ENCODE results near the gene THSD4. TPM values are rescaled to one million over a fixed set of nuclear protein-coding genes. Genes with fewer than 3 reads are reported as not detected.

Gene THSD4
- polyA plus RNA-seq, 2 of the 4 experiments (the other 2 are of a cell fraction): 15.8 to 40.7 TPM

DNA sequence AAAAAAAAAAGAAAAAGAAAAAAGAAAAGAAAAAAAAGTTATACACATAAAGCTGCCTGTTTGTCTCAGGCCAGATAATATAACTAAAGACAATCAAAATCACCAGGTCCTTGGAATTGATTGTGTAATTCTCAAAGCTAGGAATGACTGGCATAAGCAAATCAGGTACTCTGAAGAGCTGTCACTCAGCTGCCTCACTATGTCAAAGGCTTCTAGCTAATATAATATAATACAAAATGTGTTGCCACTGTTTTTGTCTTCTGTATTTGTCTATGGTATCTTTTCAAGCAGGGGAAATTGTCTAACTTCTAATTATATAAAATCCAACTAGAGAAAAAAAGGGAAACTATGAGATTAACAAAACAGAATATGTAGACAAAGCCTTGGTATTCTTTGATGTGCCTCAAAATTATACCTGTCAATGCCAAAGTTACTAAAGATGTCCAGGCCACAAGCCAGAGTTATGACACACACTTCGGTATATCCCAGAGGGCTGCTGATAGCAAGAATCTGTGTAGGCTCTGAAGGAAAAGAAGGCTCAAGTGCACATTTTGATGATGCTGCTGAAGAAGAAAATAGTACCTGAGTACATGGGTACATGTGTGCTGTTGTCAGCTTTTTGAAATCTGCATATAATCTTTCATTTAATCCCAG, 658.1 kb downstream of the THSD4 start:
- 77% methylated on average over 1 of the region's 1 CpG for WGBS (ENCODE audit: missing lambda C conversion rate)
- ChIA-PET CTCF (interaction anchor here (0.6 to 12.5 kb wide), 5 partner anchors 12 to 792 kb away, joined by 3 to 175 read pairs (median 3); no protein-coding TSS in a partner anchor), POLR2A (no interaction called here)
- Histone ChIP-seq H3K4me3 (no peak overlapping the region), H3K4me1 (peaks cover 6% of the 10 kb centered on the region; the same call in 2 of the 3 replicates), H3K4me2 (no peak overlapping the region), H3K27ac (no peak overlapping the region), H3K9me3 (no peaks in the 10 kb centered on the region)
- ATAC-seq: no peak
- DNase-seq (ENCODE audit: low read depth in 1 of 2, low spot score in 1 of 2): no peak
- TF ChIP-seq, protein P1, sequence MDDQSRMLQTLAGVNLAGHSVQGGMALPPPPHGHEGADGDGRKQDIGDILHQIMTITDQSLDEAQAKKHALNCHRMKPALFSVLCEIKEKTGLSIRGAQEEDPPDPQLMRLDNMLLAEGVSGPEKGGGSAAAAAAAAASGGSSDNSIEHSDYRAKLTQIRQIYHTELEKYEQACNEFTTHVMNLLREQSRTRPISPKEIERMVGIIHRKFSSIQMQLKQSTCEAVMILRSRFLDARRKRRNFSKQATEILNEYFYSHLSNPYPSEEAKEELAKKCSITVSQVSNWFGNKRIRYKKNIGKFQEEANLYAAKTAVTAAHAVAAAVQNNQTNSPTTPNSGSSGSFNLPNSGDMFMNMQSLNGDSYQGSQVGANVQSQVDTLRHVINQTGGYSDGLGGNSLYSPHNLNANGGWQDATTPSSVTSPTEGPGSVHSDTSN (IDR thresholded peaks at IDR 0.05): no peak
- TF ChIP-seq HOXB5 (CRISPR knock-in tag; IDR thresholded peaks at IDR 0.05) (no peak), MAFK (IDR thresholded peaks at IDR 0.05; ENCODE audit: partially characterized antibody) (no peak), ZSCAN20 (CRISPR knock-in tag; IDR thresholded peaks at IDR 0.05) (no peak), CBX2 (IDR thresholded peaks at IDR 0.05; ENCODE audit: borderline replicate concordance, low read depth) (no peak), TP53 (CRISPR knock-in tag; IDR thresholded peaks at IDR 0.05) (no peak), POLR2A (IDR thresholded peaks at IDR 0.05; ENCODE audit: low read length) (no peak), ZFP36 (IDR thresholded peaks at IDR 0.05; ENCODE audit: borderline replicate concordance, partially characterized antibody) (no peak), PHF8 (IDR thresholded peaks at IDR 0.05; ENCODE audit: borderline replicate concordance, low read depth) (no peak)
- TF ChIP-seq, protein P2, sequence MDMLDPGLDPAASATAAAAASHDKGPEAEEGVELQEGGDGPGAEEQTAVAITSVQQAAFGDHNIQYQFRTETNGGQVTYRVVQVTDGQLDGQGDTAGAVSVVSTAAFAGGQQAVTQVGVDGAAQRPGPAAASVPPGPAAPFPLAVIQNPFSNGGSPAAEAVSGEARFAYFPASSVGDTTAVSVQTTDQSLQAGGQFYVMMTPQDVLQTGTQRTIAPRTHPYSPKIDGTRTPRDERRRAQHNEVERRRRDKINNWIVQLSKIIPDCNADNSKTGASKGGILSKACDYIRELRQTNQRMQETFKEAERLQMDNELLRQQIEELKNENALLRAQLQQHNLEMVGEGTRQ (IDR thresholded peaks at IDR 0.05): no peak
- FAIRE-seq: no peak

DNA sequence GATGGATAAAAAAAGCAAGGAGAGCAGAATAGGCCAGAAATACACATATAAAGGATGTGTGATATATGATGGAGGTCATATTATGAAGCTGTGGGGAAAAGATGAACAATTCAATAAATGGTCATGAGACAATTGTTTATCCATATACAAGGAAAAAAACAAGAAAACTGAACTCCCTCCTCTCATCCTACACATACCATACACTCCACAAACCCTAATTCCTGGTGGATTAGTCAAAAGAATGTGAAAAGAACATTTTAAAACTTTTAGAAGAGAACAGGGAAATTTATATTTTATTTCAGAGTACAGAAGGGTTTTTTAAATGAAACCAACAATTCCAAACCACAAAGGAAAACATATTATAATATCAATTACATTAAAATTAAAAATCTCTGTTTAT, 660.6 kb downstream of the THSD4 start:
- no peak overlapping the region for H3K4me2 ChIP-seq
- H3K4me3 ChIP-seq: no peak overlapping the region
- no peaks in the 10 kb centered on the region for H3K9me3 ChIP-seq
- DNase-seq (ENCODE audit: low read depth in 1 of 2, low spot score in 1 of 2): no peak
- POLR2A ChIA-PET: no interaction called here
- TF ChIP-seq POLR2AphosphoS2 (conservative IDR thresholded peaks at IDR 0.05; ENCODE audit: low read length): no peak
- TF ChIP-seq MYC (IDR thresholded peaks at IDR 0.05; ENCODE audit: borderline replicate concordance, low read length): no peak
- no peak for TF ChIP-seq ZC3H11A (IDR thresholded peaks at IDR 0.05)
- no peak for TF ChIP-seq HOXB13 (CRISPR knock-in tag; IDR thresholded peaks at IDR 0.05; ENCODE audit: low read depth)
- TF ChIP-seq RAD21 (conservative IDR thresholded peaks at IDR 0.05 in 1 of 2, IDR thresholded peaks at IDR 0.05 in 1 of 2): no peak
- TF ChIP-seq FOSL2 (IDR thresholded peaks at IDR 0.05): no peak
- TF ChIP-seq FOSL2 (CRISPR knock-in tag; IDR thresholded peaks at IDR 0.05): no peak
- no peak for TF ChIP-seq CHD2 (IDR thresholded peaks at IDR 0.05; ENCODE audit: low read length, partially characterized antibody)
- peak overlapping the region in 1 of 2 experiments; percentile 11; a peak in 1 of 6 replicates for H3K27ac ChIP-seq
- no peak for FAIRE-seq
- CTCF ChIA-PET: interaction anchor here (0.9 to 12.5 kb wide), 7 partner anchors 9 to 380 kb away, joined by 3 to 175 read pairs (median 5); no protein-coding TSS in a partner anchor
- no peak for ATAC-seq
- peaks cover 22% of the 10 kb centered on the region for H3K4me1 ChIP-seq

DNA sequence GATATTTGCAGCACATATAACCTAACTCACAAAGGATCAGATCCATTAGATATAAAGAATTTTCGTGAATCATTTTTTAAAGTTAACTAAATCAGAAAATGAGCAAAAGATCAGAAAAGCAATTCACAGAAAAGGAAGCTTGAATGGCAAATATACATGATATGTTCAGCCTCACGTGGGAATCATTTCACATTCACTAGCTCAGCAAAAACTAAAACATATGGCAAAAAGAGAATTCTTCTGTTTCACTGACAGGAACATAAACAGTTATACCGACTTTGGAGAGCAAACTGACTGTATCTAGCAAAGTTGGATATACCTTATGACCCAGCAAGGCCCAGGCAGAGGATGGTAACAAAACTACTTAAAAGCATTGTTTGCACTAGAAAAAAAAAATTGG, 661.0 kb downstream of the THSD4 start:
- Histone ChIP-seq H3K9me3 (no peaks in the 10 kb centered on the region), H3K4me1 (peaks cover 26% of the 10 kb centered on the region), H3K4me2 (no peak overlapping the region), H3K4me3 (no peak overlapping the region), H3K27ac (peak overlapping the region in 1 of 2 experiments; percentile 11; a peak in 1 of 6 replicates)
- peak; percentile 46 for FAIRE-seq
- DNase-seq (ENCODE audit: low read depth in 1 of 2, low spot score in 1 of 2): no peak
- ChIA-PET POLR2A (no interaction called here), CTCF (interaction anchor here (0.9 to 12.5 kb wide), 4 partner anchors 23 to 379 kb away, joined by 3 to 175 read pairs (median 8); no protein-coding TSS in a partner anchor)
- TF ChIP-seq HOXB13 (CRISPR knock-in tag; IDR thresholded peaks at IDR 0.05; ENCODE audit: low read depth) (no peak), MAFK (IDR thresholded peaks at IDR 0.05; ENCODE audit: partially characterized antibody) (peak; percentile 66), FOSL2 (IDR thresholded peaks at IDR 0.05) (no peak), FOSL2 (CRISPR knock-in tag; IDR thresholded peaks at IDR 0.05) (no peak), KDM5A (IDR thresholded peaks at IDR 0.05) (no peak), PHF8 (IDR thresholded peaks at IDR 0.05; ENCODE audit: borderline replicate concordance, low read depth) (no peak)
- WGBS (ENCODE audit: missing lambda C conversion rate): 79% methylated on average over 3 of the region's 3 CpGs
- ATAC-seq: no peak

Measured in A549 (cell line).